Lung (tissue), 12 donors: ENCODE measurements around the gene PPP3R1. TPM values are rescaled to one million over a fixed set of nuclear protein-coding genes. Genes with fewer than 3 reads are reported as not detected.

Experiments
- ATAC-seq: fragments of 200-7000 bp; cut with Tn5 transposase; one replicate; pipeline ENCODE4 v1.9.1; 2020; ENCODE audit warnings: moderate number of reproducible peaks; ENCODE audit not compliant: insufficient read depth, low FRiP score
- DNase-seq, 3 donors: peaks; one replicate each; pipeline ENCODE4 v3.0.0-alpha.2; 2013 to 2017
- H3K27ac ChIP-seq, 2 donors: one replicate each; pipeline ENCODE4 v1.5.1; 2013; ENCODE audit warnings: mild to moderate bottlenecking in 2 of 2, moderate library complexity in 2 of 2, control low read depth in 1 of 2, inconsistent platforms in 1 of 2, low read depth in 1 of 2, low read length in 1 of 2
- H3K27me3 ChIP-seq, 3 donors: one replicate each; pipeline ENCODE4 v1.5.1; 2013; ENCODE audit warnings: low read length in 2 of 3; ENCODE audit not compliant: control insufficient read depth in 3 of 3, insufficient read depth in 3 of 3
- H3K36me3 ChIP-seq, 4 donors: one replicate each; pipeline ENCODE4 v1.5.1; 2013; ENCODE audit warnings: low read length in 4 of 4, mild to moderate bottlenecking in 1 of 4, moderate library complexity in 1 of 4; ENCODE audit not compliant: control insufficient read depth in 4 of 4, insufficient read depth in 4 of 4
- H3K4me1 ChIP-seq, 5 donors: one replicate each; pipeline ENCODE4 v1.5.1; 2013; ENCODE audit warnings: low read length in 5 of 5, mild to moderate bottlenecking in 2 of 5, moderate library complexity in 1 of 5; ENCODE audit not compliant: control insufficient read depth in 5 of 5, insufficient read depth in 5 of 5
- H3K4me3 ChIP-seq: one replicate; pipeline ENCODE4 v1.5.1; 2013; ENCODE audit warnings: mild to moderate bottlenecking, control low read depth, moderate library complexity
- H3K9ac ChIP-seq, 2 donors: one replicate each; pipeline ENCODE4 v1.5.1; 2013; ENCODE audit warnings: low read length in 2 of 2, control low read depth in 1 of 2; ENCODE audit not compliant: insufficient read depth in 1 of 2
- H3K9me3 ChIP-seq, 4 donors: one replicate each; pipeline ENCODE4 v1.5.1; 2013; ENCODE audit warnings: low read length in 3 of 4, mild to moderate bottlenecking in 1 of 4, moderate library complexity in 1 of 4; ENCODE audit not compliant: control insufficient read depth in 4 of 4, insufficient read depth in 3 of 4
- WGBS, 2 donors: extraction: QIAGEN DNeasy Blood & Tissue Kit; methylation state at CpG; one replicate each; pipeline ENCODE4 v1.1.7; 2013; 5-methylcytosine and 5-hydroxymethylcytosine counted together
- polyA plus RNA-seq, 2 donors: library from polyadenylated mRNA; stranded (reverse); fragments of 200-250 nt; gene quantifications; one replicate each; pipeline ENCODE4 v1.2.1, GENCODE V29; 2013
- total RNA-seq, 2 donors: library from RNA; depleted of rRNA in 1 of 2; stranded (reverse); fragments of >200 nt in 1 of 2; gene quantifications; one replicate each; pipeline ENCODE4 v1.2.1, GENCODE V29; 2014 to 2021
- TF ChIP-seq, protein P1 (sequence below): IDR thresholded peaks from 2 replicates; pipeline ENCODE4 v1.5.1; 2012; ENCODE audit warnings: mild to moderate bottlenecking; ENCODE audit errors: control extremely low read depth, extremely low read depth
- donor health status: control.
- donor health status: control.
- donor health status: Bipolar disorder and iron deficiency.
- donor health status: healthy.
- donor health status: DM: yes; HTN: yes; CAD: no.

PPP3R1 gene
- total and polyA plus RNA-seq, 4 donors = 20.8 to 69.7 (median 36.8) TPM

- Histone ChIP-seq H3K27me3 (no peaks in the 10 kb centered on the region), H3K9me3 (peaks cover 0 to 2% (median 0%) of the 10 kb centered on the region in 4 donors), H3K27ac (no peak overlapping the region), H3K36me3 (peaks cover 0 to 7% (median 3%) of the 10 kb centered on the region in 4 donors), H3K4me3 (no peak overlapping the region), H3K9ac (no peak overlapping the region), H3K4me1 (peaks cover 0 to 27% (median 6%) of the 10 kb centered on the region in 5 donors)
- ATAC-seq (no peak), DNase-seq (no peak)
- WGBS, 2 donors = 14 to 22% methylated on average over 1 of the region's 1 CpG
- TF ChIP-seq, protein P1, sequence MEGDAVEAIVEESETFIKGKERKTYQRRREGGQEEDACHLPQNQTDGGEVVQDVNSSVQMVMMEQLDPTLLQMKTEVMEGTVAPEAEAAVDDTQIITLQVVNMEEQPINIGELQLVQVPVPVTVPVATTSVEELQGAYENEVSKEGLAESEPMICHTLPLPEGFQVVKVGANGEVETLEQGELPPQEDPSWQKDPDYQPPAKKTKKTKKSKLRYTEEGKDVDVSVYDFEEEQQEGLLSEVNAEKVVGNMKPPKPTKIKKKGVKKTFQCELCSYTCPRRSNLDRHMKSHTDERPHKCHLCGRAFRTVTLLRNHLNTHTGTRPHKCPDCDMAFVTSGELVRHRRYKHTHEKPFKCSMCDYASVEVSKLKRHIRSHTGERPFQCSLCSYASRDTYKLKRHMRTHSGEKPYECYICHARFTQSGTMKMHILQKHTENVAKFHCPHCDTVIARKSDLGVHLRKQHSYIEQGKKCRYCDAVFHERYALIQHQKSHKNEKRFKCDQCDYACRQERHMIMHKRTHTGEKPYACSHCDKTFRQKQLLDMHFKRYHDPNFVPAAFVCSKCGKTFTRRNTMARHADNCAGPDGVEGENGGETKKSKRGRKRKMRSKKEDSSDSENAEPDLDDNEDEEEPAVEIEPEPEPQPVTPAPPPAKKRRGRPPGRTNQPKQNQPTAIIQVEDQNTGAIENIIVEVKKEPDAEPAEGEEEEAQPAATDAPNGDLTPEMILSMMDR = no peak
Observed at GRCh38 chr2:68218343-68218901, 33.9 kb downstream of the PPP3R1 start.

GRCh38 chr2:68217729-68218128, 34.6 kb downstream of the PPP3R1 start:
- TF ChIP-seq, protein P1 = no peak
- H3K9ac ChIP-seq = no peak overlapping the region
- peaks cover 0 to 7% (median 3%) of the 10 kb centered on the region in 4 donors for H3K36me3 ChIP-seq
- no peak overlapping the region for H3K4me3 ChIP-seq
- ATAC-seq (no peak), DNase-seq (no peak)
- no peaks in the 10 kb centered on the region for H3K27me3 ChIP-seq
- H3K4me1 ChIP-seq = peaks cover 0 to 31% (median 6%) of the 10 kb centered on the region in 5 donors
- H3K27ac ChIP-seq = no peak overlapping the region
- WGBS, 2 donors = 50 to 66% methylated on average over 3 of the region's 3 CpGs
- H3K9me3 ChIP-seq = peaks cover 0 to 2% (median 0%) of the 10 kb centered on the region in 4 donors

DNA sequence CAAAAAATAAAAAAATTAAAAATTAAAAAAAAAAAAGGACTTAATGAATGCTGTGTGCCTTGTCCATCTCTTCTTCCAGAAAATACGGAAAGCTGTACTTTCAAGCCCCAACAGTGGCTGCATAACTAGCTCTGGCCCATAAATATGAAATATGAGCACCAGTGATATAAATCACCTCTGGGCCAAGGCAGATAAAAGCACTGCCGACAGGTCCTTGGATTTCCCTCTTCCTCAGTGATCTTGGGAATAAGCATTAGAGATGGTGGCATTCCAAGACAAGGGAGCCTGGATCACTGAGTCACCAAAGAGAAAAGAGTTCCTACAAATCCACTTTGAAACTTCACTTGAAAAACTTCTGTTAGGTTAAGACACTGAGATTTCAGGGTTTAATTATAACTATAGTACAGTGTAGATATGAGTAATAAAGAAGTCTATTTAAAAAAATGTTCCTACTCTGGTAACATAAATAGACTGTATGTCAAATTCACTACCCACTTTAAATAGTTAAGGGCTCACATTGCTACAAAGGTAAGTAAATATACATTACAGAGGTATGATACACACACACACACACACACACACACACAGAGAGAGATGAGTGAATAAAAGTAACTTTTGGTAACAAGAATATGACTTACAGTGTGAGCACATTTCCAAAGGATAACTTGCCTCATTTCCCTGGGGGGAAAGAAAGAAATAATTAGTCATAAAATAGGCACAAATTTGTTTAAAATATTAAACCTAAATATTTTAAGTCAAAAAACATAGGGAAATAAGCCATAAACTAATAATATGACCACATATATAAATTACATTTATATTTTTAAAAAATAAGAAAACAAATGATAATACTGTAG, 35.6 kb downstream of the PPP3R1 start:
- H3K9me3 ChIP-seq = peaks cover 0 to 2% (median 0%) of the 10 kb centered on the region in 4 donors
- H3K27ac ChIP-seq = no peak overlapping the region
- H3K4me1 ChIP-seq = peaks cover 0 to 28% (median 6%) of the 10 kb centered on the region in 5 donors
- ATAC-seq (no peak), DNase-seq (no peak)
- TF ChIP-seq, protein P1 = no peak
- H3K27me3 ChIP-seq = no peaks in the 10 kb centered on the region
- WGBS, 2 donors = 65 to 87% methylated on average over 2 of the region's 2 CpGs
- H3K36me3 ChIP-seq = peaks cover 0 to 10% (median 3%) of the 10 kb centered on the region in 4 donors
- H3K4me3 ChIP-seq = no peak overlapping the region
- H3K9ac ChIP-seq = no peak overlapping the region
